ENCODE data around the gene FKBP6.
"Not testable (repeated sequence)": the region's sequence is repeated elsewhere in the genome, so short reads cannot be mapped to it uniquely, and the experiment has no call there.

FKBP6 gene

DNA sequence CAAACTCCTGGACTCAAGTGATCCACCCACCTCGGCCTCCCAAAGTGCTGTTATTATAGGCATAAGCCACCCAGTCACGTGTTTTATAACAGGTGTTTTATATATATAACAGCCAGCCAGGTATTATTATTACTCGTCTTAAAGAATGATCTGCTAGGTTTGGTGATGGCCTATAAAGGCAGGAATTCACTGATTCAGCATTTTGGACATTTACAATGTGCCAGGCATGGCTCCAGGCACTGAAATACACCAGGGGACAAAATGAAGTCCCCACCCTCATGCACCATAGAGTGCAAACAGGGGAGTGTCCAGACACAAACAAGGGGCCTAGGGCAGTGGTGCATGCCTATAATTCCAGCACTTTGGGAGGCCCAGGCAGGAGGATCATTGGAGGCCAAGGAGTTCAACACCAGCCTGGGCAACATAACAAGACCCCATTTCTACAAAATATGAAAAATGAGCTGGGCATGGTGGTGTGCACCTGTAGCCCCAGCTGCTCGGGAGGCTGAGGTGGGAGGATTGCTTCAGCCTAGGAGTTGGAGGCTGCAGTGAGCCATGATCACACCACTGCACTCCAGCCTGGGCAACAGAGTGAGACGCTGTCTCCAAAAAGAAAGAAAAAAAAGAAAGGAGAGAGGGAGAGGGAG lies 4.4 kb upstream of the FKBP6 start:
- H3K9me2 ChIP-seq (replicated peaks; ENCODE audit: insufficient read depth, low read length); H4K20me1 ChIP-seq (ENCODE audit: insufficient read depth, low read length); H3K9ac ChIP-seq (ENCODE audit: low read length); H3K27me3 ChIP-seq (replicated peaks; ENCODE audit: insufficient read depth, low read length); H3F3A ChIP-seq (ENCODE audit: insufficient read depth, low read length); DNase-seq; H3K4me1 ChIP-seq (ENCODE audit: low read length); H3K36me3 ChIP-seq (replicated peaks; ENCODE audit: insufficient read depth, low read length); H3K79me2 ChIP-seq (ENCODE audit: low read length); H3K9me3 ChIP-seq (replicated peaks; ENCODE audit: insufficient read depth, low read length); H3K27ac ChIP-seq (ENCODE audit: low read length): not testable (repeated sequence)
- Histone ChIP-seq H3K4me2 (ENCODE audit: low read depth, low read length) (peak overlapping the region; percentile 69), H3K4me3 (ENCODE audit: low read length) (peak overlapping the region; percentile 36; the same call in 1 of the 2 replicates), H2AFZ (ENCODE audit: low read length) (peak overlapping the region; percentile 78)

DNA sequence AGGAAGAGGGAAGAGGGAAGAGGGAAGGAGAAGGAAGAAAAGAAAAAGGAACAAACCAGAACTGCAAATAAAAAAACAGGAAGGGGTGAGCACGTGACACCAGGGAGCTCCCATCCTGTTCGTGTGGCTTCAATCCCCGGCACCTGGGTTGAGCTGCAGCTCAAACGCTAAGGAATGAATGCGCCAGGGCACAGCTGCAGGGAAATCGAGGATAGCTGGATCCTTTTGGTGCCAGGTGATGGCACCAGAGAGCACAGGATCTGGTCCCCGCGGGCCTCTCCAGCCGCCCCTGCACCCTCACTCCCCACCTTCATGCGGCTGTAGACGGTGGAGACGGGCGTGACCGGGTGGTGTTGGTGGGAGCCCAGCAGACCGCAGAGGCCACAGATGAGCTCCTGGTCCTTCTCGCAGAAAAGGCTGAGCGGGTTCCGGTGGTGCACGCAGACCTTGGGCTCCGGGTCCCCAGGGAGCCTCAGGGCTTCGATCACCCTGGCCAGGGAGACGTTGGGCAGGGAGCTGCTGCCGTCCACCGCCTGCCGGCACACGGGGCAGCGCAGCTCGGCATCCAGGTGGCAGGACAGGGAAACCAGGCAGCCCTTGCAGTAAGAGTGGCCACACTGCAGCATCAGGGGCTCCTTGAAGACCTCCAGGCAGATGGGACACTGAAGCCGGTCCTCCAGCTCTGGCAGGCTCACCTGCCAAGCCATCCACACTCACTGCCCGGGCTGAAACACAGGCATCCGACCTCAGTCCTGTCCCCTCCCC lies 3.7 kb upstream of the FKBP6 start:
- H3K9ac ChIP-seq (ENCODE audit: low read length); H3K4me1 ChIP-seq (ENCODE audit: low read length); H3K27ac ChIP-seq (ENCODE audit: low read length); H3K36me3 ChIP-seq (replicated peaks; ENCODE audit: insufficient read depth, low read length); H3K9me2 ChIP-seq (replicated peaks; ENCODE audit: insufficient read depth, low read length); H3K79me2 ChIP-seq (ENCODE audit: low read length); H3F3A ChIP-seq (ENCODE audit: insufficient read depth, low read length); H4K20me1 ChIP-seq (ENCODE audit: insufficient read depth, low read length); H3K27me3 ChIP-seq (replicated peaks; ENCODE audit: insufficient read depth, low read length); H3K9me3 ChIP-seq (replicated peaks; ENCODE audit: insufficient read depth, low read length): not testable (repeated sequence)
- DNase-seq = peak; percentile 51
- TF ChIP-seq, protein P1, sequence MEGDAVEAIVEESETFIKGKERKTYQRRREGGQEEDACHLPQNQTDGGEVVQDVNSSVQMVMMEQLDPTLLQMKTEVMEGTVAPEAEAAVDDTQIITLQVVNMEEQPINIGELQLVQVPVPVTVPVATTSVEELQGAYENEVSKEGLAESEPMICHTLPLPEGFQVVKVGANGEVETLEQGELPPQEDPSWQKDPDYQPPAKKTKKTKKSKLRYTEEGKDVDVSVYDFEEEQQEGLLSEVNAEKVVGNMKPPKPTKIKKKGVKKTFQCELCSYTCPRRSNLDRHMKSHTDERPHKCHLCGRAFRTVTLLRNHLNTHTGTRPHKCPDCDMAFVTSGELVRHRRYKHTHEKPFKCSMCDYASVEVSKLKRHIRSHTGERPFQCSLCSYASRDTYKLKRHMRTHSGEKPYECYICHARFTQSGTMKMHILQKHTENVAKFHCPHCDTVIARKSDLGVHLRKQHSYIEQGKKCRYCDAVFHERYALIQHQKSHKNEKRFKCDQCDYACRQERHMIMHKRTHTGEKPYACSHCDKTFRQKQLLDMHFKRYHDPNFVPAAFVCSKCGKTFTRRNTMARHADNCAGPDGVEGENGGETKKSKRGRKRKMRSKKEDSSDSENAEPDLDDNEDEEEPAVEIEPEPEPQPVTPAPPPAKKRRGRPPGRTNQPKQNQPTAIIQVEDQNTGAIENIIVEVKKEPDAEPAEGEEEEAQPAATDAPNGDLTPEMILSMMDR (IDR thresholded peaks at IDR 0.05; ENCODE audit: low read length) = peak; percentile 56
- Histone ChIP-seq H2AFZ (ENCODE audit: low read length) (peak overlapping the region; percentile 78), H3K4me3 (ENCODE audit: low read length) (peak overlapping the region; percentile 36; the same call in 1 of the 2 replicates), H3K4me2 (ENCODE audit: low read depth, low read length) (peak overlapping the region; percentile 69)

DNA sequence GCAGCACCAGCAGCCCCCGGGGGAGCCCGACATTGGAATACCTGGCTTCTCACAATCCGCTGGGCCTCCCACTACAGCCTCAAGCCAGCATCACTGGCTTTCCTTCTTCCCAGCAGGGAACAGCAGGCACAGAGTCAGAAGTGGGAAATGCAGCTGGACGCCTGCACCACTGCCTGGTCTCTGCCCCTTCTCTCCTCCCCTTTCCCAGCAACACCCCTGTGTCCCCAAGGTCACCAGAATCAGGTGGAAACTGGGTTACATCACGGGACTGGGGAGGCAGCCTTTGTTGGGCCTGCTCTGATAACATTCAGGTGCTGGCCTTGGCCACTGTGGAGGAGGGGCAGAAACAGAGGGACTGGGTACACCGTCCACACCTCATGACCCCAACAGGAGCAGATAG lies 2.5 kb upstream of the FKBP6 start:
- not testable (repeated sequence) for H3K9ac ChIP-seq (ENCODE audit: low read length); H3K79me2 ChIP-seq (ENCODE audit: low read length); H3K9me2 ChIP-seq (replicated peaks; ENCODE audit: insufficient read depth, low read length); DNase-seq; H2AFZ ChIP-seq (ENCODE audit: low read length); H3K4me2 ChIP-seq (ENCODE audit: low read depth, low read length); H3K36me3 ChIP-seq (replicated peaks; ENCODE audit: insufficient read depth, low read length); H3K4me1 ChIP-seq (ENCODE audit: low read length); H3K4me3 ChIP-seq (ENCODE audit: low read length); H3K27me3 ChIP-seq (replicated peaks; ENCODE audit: insufficient read depth, low read length); H4K20me1 ChIP-seq (ENCODE audit: insufficient read depth, low read length); H3K9me3 ChIP-seq (replicated peaks; ENCODE audit: insufficient read depth, low read length); H3F3A ChIP-seq (ENCODE audit: insufficient read depth, low read length); H3K27ac ChIP-seq (ENCODE audit: low read length)

DNA sequence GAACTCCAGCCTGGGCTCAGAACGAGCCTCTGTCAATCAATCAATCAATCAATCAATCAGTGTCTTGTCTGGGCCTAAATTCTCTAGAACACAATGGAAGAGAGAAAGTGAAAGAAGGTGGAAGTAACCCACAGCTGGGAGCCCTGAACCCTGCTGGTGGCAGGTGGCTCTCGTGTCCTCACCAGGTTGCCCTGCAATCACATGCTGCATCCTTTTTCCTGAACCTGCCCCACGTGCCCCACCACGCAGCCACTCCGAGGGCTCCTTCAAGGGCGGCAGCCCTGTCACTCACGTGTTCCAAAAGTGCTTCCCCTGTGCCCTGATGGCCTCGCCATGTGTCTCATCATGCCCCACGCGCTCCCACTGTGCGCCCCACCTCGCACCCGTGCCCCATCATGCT lies 512 bp upstream of the FKBP6 start:
- H3K9ac ChIP-seq (ENCODE audit: low read length); H2AFZ ChIP-seq (ENCODE audit: low read length); H3K27me3 ChIP-seq (replicated peaks; ENCODE audit: insufficient read depth, low read length); H4K20me1 ChIP-seq (ENCODE audit: insufficient read depth, low read length); H3F3A ChIP-seq (ENCODE audit: insufficient read depth, low read length); H3K27ac ChIP-seq (ENCODE audit: low read length); DNase-seq; H3K9me2 ChIP-seq (replicated peaks; ENCODE audit: insufficient read depth, low read length); H3K4me3 ChIP-seq (ENCODE audit: low read length); H3K9me3 ChIP-seq (replicated peaks; ENCODE audit: insufficient read depth, low read length); H3K4me2 ChIP-seq (ENCODE audit: low read depth, low read length); H3K79me2 ChIP-seq (ENCODE audit: low read length); H3K36me3 ChIP-seq (replicated peaks; ENCODE audit: insufficient read depth, low read length): not testable (repeated sequence)
- peaks cover 16% of the 10 kb centered on the region for H3K4me1 ChIP-seq (ENCODE audit: low read length)

DNA sequence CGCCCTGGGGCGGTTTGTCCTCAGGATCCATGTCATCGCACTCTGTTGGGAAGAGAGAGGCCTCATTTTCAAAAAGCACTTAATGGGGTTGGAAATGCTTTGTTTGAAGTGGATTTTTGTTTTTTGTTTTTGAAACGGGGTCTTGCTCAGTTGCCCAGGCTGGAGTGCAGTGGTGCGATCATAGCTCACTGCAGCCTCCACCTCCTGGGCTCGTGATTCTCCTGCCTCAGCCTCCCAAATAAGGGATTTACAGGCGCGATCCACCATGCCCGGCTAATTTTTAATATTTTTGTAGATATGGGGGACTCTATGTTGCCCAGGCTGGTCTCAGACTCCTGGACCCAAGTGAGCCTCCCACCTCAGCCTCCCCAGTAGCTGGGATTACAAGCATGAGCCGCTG lies 735 bp downstream of the FKBP6 start:
- no peaks in the 10 kb centered on the region for H3K36me3 ChIP-seq (replicated peaks; ENCODE audit: insufficient read depth, low read length)
- H3K4me2 ChIP-seq (ENCODE audit: low read depth, low read length) = no peak overlapping the region
- TF ChIP-seq EZH2phosphoT487 (IDR thresholded peaks at IDR 0.05; ENCODE audit: low read length) (no peak), EZH2 (optimal IDR thresholded peaks at IDR 0.05; ENCODE audit: low read depth, low read length) (no peak)
- TF ChIP-seq, protein P1 (IDR thresholded peaks at IDR 0.05; ENCODE audit: low read length) = no peak
- H2AFZ ChIP-seq (ENCODE audit: low read length) = no peak overlapping the region
- peaks cover 16% of the 10 kb centered on the region for H3K4me1 ChIP-seq (ENCODE audit: low read length)
- H3K79me2 ChIP-seq (ENCODE audit: low read length) = no peaks in the 10 kb centered on the region
- no peak for DNase-seq
- H3K4me3 ChIP-seq (ENCODE audit: low read length) = no peak overlapping the region
- H3K27me3 ChIP-seq (replicated peaks; ENCODE audit: insufficient read depth, low read length) = no peaks in the 10 kb centered on the region
- H3K9me3 ChIP-seq (replicated peaks; ENCODE audit: insufficient read depth, low read length) = no peaks in the 10 kb centered on the region
- no peak overlapping the region for H3K9ac ChIP-seq (ENCODE audit: low read length)
- no peak overlapping the region for H3K27ac ChIP-seq (ENCODE audit: low read length)
- H3F3A ChIP-seq (ENCODE audit: insufficient read depth, low read length) = no peaks in the 10 kb centered on the region
- no peaks in the 10 kb centered on the region for H3K9me2 ChIP-seq (replicated peaks; ENCODE audit: insufficient read depth, low read length)
- no peaks in the 10 kb centered on the region for H4K20me1 ChIP-seq (ENCODE audit: insufficient read depth, low read length)
